H9 (cell line): ENCODE data around the gene TNIK. TPM values are rescaled to one million over a fixed set of nuclear protein-coding genes. Genes with fewer than 3 reads are reported as not detected.

Experiments
- DNase-seq: peaks from one replicate; pipeline ENCODE4 v3.0.0-alpha.2; 2017
- H2AFZ ChIP-seq: one replicate; pipeline ENCODE4 v1.6.1; 2013; ENCODE audit warnings: mild to moderate bottlenecking, low read length, control low read depth, moderate library complexity
- H2AK5ac ChIP-seq: 2 replicates; pipeline ENCODE4 v1.6.1; 2013; ENCODE audit warnings: low read length, control low read depth, mixed read lengths; ENCODE audit not compliant: insufficient read length
- H2BK120ac ChIP-seq: one replicate; pipeline ENCODE4 v1.6.1; 2013; ENCODE audit warnings: low read depth, mild to moderate bottlenecking, low read length, control low read depth, inconsistent platforms; ENCODE audit not compliant: poor library complexity, severe bottlenecking
- H2BK12ac ChIP-seq: 2 replicates; pipeline ENCODE4 v1.6.1; 2013; ENCODE audit warnings: low read length, control low read depth, mixed read lengths, low read depth; ENCODE audit not compliant: insufficient read length
- H2BK15ac ChIP-seq: 2 replicates; pipeline ENCODE4 v1.6.1; 2013; ENCODE audit warnings: low read depth, low read length, control low read depth
- H2BK20ac ChIP-seq: one replicate; pipeline ENCODE4 v1.6.1; 2013; ENCODE audit warnings: low read depth, mild to moderate bottlenecking, low read length, control low read depth, inconsistent platforms; ENCODE audit not compliant: poor library complexity, severe bottlenecking
- H2BK5ac ChIP-seq: 2 replicates; pipeline ENCODE4 v1.6.1; 2013; ENCODE audit warnings: low read length, control low read depth, mixed read lengths; ENCODE audit not compliant: insufficient read length
- H3K14ac ChIP-seq: 2 replicates; pipeline ENCODE4 v1.6.1; 2013; ENCODE audit warnings: low read length, control low read depth; ENCODE audit not compliant: insufficient read depth
- H3K18ac ChIP-seq: 2 replicates; pipeline ENCODE4 v1.6.1; 2013; ENCODE audit warnings: low read depth, mild to moderate bottlenecking, mixed read lengths, low read length, control low read depth; ENCODE audit not compliant: insufficient read length
- H3K23ac ChIP-seq: 2 replicates; pipeline ENCODE4 v1.6.1; 2013; ENCODE audit warnings: low read length, control low read depth, mixed read lengths, low read depth; ENCODE audit not compliant: insufficient read length
- H3K23me2 ChIP-seq: 2 replicates; pipeline ENCODE4 v1.6.1; 2013; ENCODE audit warnings: low read depth, mild to moderate bottlenecking, mixed read lengths, low read length, control low read depth; ENCODE audit not compliant: insufficient read length, poor library complexity, severe bottlenecking
- H3K27ac ChIP-seq: 2 replicates; pipeline ENCODE4 v1.5.1; 2013; ENCODE audit warnings: low read length, control low read depth, mixed read lengths, low read depth; ENCODE audit not compliant: insufficient read length
- H3K27me3 ChIP-seq: 2 replicates; pipeline ENCODE4 v1.6.1; 2013; ENCODE audit warnings: low read length, control low read depth, inconsistent platforms; ENCODE audit not compliant: insufficient read depth
- H3K4ac ChIP-seq: 2 replicates; pipeline ENCODE4 v1.6.1; 2013; ENCODE audit warnings: low read depth, mild to moderate bottlenecking, control low read depth, inconsistent platforms, low read length, moderate library complexity
- H3K4me1 ChIP-seq: 2 replicates; pipeline ENCODE4 v1.6.1; 2013; ENCODE audit warnings: low read length, control low read depth, inconsistent platforms; ENCODE audit not compliant: insufficient read depth
- H3K4me2 ChIP-seq: 2 replicates; pipeline ENCODE4 v1.6.1; 2013; ENCODE audit warnings: low read length, control low read depth, mixed read lengths; ENCODE audit not compliant: insufficient read length, insufficient read depth
- H3K56ac ChIP-seq: 2 replicates; pipeline ENCODE4 v1.6.1; 2013; ENCODE audit warnings: low read depth, mild to moderate bottlenecking, mixed read lengths, low read length, control low read depth; ENCODE audit not compliant: insufficient read length
- H3K79me1 ChIP-seq: 2 replicates; pipeline ENCODE4 v1.6.1; 2013; ENCODE audit warnings: low read depth, mild to moderate bottlenecking, moderate library complexity, low read length, control low read depth, inconsistent platforms; ENCODE audit not compliant: insufficient read depth, poor library complexity, severe bottlenecking
- H3K79me2 ChIP-seq: 2 replicates; pipeline ENCODE4 v1.6.1; 2013; ENCODE audit warnings: low read length, control low read depth, inconsistent platforms; ENCODE audit not compliant: insufficient read depth
- H3K9ac ChIP-seq: 2 replicates; pipeline ENCODE4 v1.6.1; 2013; ENCODE audit warnings: low read length, control low read depth, mixed read lengths; ENCODE audit not compliant: insufficient read length; ENCODE audit errors: extremely low read depth
- H3K9me3 ChIP-seq: one replicate; pipeline ENCODE4 v1.6.1; 2013; ENCODE audit warnings: low read depth, low read length, inconsistent platforms; ENCODE audit not compliant: control insufficient read depth
- H3T11ph ChIP-seq: one replicate; pipeline ENCODE4 v1.6.1; 2013; ENCODE audit warnings: mild to moderate bottlenecking, low read length, control low read depth, inconsistent platforms
- H4K20me1 ChIP-seq: one replicate; pipeline ENCODE4 v1.6.1; 2013; ENCODE audit not compliant: control insufficient read depth, insufficient read length, insufficient read depth
- H4K5ac ChIP-seq: 2 replicates; pipeline ENCODE4 v1.6.1; 2013; ENCODE audit warnings: low read depth, mild to moderate bottlenecking, mixed read lengths, low read length, control low read depth; ENCODE audit not compliant: insufficient read length
- H4K8ac ChIP-seq: replicated peaks from 2 replicates; pipeline ENCODE4 v1.6.1; 2013; ENCODE audit warnings: low read length, control low read depth, mixed read lengths, low read depth; ENCODE audit not compliant: insufficient read length
- H4K91ac ChIP-seq: 2 replicates; pipeline ENCODE4 v1.6.1; 2013; ENCODE audit warnings: low read depth, mild to moderate bottlenecking, moderate library complexity, mixed read lengths, low read length, control low read depth; ENCODE audit not compliant: insufficient read length
- H3K27ac Mint-ChIP-seq, 3 experiments: 2 replicates in 2 of 3; 3 replicates in 1 of 3; pipeline ENCODE4 v1.8.0; 2020 to 2021; ENCODE audit warnings: mixed read lengths in 3 of 3, mild to moderate bottlenecking in 1 of 3, moderate library complexity in 1 of 3
- H3K27me3 Mint-ChIP-seq: 2 replicates; pipeline ENCODE4 v1.8.0; 2021; ENCODE audit warnings: low read depth, mild to moderate bottlenecking, moderate library complexity, mixed read lengths
- H3K36me3 Mint-ChIP-seq, 3 experiments: 2 replicates in 2 of 3; 3 replicates in 1 of 3; pipeline ENCODE4 v1.8.0; 2020 to 2021; ENCODE audit warnings: low read depth in 3 of 3, mixed read lengths in 3 of 3; ENCODE audit not compliant: insufficient read depth in 1 of 3
- H3K4me1 Mint-ChIP-seq, 2 experiments: 2 replicates each; pipeline ENCODE4 v1.8.0; 2020; ENCODE audit warnings: mixed read lengths in 2 of 2
- H3K4me3 Mint-ChIP-seq, 2 experiments: 2 replicates in 1 of 2; 3 replicates in 1 of 2; pipeline ENCODE4 v1.8.0; 2020 to 2021; ENCODE audit warnings: mild to moderate bottlenecking in 2 of 2, mixed read lengths in 2 of 2, moderate library complexity in 1 of 2
- H3K9me3 Mint-ChIP-seq, 2 experiments: 2 replicates in 1 of 2; 3 replicates in 1 of 2; pipeline ENCODE4 v1.8.0; 2020; ENCODE audit warnings: mild to moderate bottlenecking in 2 of 2, mixed read lengths in 2 of 2, moderate library complexity in 1 of 2
- CTCF ChIP-seq: fragments of 200-600 bp; sonication (generic); conservative IDR thresholded peaks from 3 replicates; pipeline ENCODE4 v1.8.0; 2021; ENCODE audit warnings: antibody characterized with exemption, mild to moderate bottlenecking
- WGBS: extraction: QIAGEN DNeasy Blood & Tissue Kit; methylation state at CpG from one replicate; pipeline ENCODE4 v1.1.7; 2013; ENCODE audit warnings: missing lambda C conversion rate, low lambda C conversion rate, mixed read lengths; ENCODE audit not compliant: insufficient read length; ENCODE audit errors: extremely low coverage; 5-methylcytosine and 5-hydroxymethylcytosine counted together
- total RNA-seq: library from RNA; stranded (reverse); gene quantifications from 2 replicates; pipeline ENCODE4 v1.2.1, GENCODE V29; 2021

Gene TNIK
- total RNA-seq, 1 experiment from 2014 or later = 15.9 TPM

DNA sequence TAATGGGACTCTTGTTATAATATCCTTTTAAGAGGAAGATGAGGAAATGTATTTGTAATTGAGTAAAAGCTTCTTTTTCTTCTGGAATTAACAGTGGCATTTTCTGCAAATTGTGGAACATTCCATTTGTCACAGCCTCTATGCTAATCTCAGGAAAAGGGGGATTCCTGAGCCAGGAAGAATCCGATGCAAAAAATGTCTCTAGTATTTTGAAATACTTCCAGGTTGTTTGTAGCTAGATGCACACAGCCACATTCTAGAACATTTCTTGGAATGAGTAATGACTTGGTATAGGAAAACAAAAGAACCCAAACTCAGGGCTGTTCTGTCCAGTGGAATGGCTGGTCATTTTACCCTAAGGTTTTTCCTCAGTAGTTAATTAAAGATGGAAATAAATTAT lies 335.2 kb downstream of the TNIK start:
- Histone ChIP-seq H3K14ac (no peak overlapping the region), H3K27me3 (no peaks in the 10 kb centered on the region), H2BK120ac (no peak overlapping the region), H4K20me1 (no peaks in the 10 kb centered on the region), H3K27ac (no peak overlapping the region), H4K8ac (no peak overlapping the region), H3K4ac (no peak overlapping the region), H2BK5ac (no peak overlapping the region), H3T11ph (no peak overlapping the region), H3K23me2 (no peaks in the 10 kb centered on the region), H4K5ac (no peak overlapping the region), H3K79me1 (no peaks in the 10 kb centered on the region), H2AFZ (no peak overlapping the region), H3K4me2 (no peak overlapping the region), H3K9me3 (no peaks in the 10 kb centered on the region), H3K18ac (no peak overlapping the region), H2BK12ac (no peak overlapping the region), H2BK20ac (no peak overlapping the region), H3K79me2 (no peaks in the 10 kb centered on the region), H2AK5ac (no peak overlapping the region), H3K4me1 (no peaks in the 10 kb centered on the region; the same call in 1 of the 2 replicates), H3K23ac (no peak overlapping the region), H4K91ac (no peak overlapping the region), H2BK15ac (no peak overlapping the region), H3K9ac (no peak overlapping the region), H3K56ac (no peak overlapping the region)
- Mint-ChIP-seq H3K27ac (no peak overlapping the region), H3K4me1 (peaks cover 0 to 3% of the 10 kb centered on the region in 2 experiments; a peak in 2 of 4 replicates), H3K36me3 (peaks cover under 1 to 12% (median under 1%) of the 10 kb centered on the region in 3 experiments; a peak in 5 of 7 replicates), H3K4me3 (no peak overlapping the region), H3K27me3 (no peaks in the 10 kb centered on the region), H3K9me3 (no peaks in the 10 kb centered on the region)
- no peak for DNase-seq
- no CpG with 5 or more reads among the region's 1 CpG for WGBS
- no peak for TF ChIP-seq CTCF
